Fibroblast of skin of scalp (primary cell): ENCODE data around the gene PHIP.

Experiments used
- DNase-seq: peaks from one replicate; pipeline ENCODE4 v3.0.0-alpha.2; 2013

The PHIP gene

GRCh38 chr6:79009819-79010218, 68.2 kb downstream of the PHIP start:
- DNase-seq: no peak

GRCh38 chr6:79005497-79005896, 72.6 kb downstream of the PHIP start:
- DNase-seq: no peak

- DNase-seq: no peak
Observed at GRCh38 chr6:79005024-79005423, 73.0 kb downstream of the PHIP start.

DNA sequence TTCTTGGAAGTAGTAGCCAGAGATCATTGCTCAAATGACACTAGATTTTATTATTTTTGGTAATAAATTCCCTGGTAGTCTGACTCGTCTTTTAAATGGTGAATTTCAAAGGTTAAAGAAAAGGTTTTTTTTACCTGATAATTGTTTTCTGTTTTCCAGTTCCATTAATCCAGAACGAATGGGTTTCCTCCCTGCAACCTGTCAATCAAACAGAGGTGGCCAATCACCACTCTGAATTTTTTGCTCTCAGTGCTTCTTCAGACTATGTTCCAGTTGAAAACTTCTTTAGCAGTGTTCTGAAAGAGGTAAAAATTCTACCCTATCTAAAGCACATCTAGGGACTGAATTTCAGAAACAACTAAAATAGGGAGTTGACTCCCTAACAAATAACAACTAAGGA, 73.8 kb downstream of the PHIP start:
- DNase-seq: no peak

GRCh38 chr6:79001415-79001814, 76.6 kb downstream of the PHIP start:
- DNase-seq: no peak

- no peak for DNase-seq
Observed at GRCh38 chr6:78999737-79000136, 78.3 kb downstream of the PHIP start.

DNA sequence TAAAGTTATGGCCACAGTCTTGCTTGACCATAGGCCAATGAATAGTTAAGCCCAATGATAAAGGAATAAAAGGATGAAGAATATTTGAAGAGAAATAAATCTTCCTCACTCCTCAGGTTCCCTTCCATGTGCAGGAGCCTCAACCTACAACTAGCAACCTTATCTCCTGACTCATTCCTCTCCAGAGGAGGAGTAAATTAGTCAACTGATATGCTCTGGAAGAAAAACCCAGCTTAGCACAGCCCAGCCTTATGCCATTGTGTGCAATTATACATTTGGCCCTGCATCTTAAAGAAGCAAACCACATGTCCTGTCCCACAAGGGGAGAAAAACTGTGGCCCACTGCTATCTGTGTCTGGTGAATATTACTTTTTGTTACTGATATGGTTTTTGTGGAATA, 82.1 kb downstream of the PHIP start:
- no peak for DNase-seq

DNA sequence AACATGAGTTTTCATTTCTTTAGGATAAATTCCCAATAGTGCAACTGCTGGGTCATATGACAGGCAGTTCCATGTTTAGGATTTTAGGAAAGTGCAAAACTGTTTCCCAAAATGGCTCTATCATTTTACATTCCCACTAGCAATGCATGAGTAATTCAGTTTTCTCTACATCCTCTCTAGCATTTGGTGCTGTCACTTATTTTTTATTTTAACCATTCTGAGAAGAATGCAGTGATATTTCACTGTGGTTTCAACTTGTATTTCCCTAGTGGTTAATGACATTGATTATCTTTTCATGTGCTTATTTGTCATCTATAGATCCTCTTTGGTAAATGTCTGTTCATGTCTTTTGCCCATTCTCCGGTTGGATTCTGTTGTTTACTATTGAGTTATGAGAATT, 82.7 kb downstream of the PHIP start:
- DNase-seq: no peak

GRCh38 chr6:78993955-78994354, 84.1 kb downstream of the PHIP start:
- DNase-seq: no peak

DNA sequence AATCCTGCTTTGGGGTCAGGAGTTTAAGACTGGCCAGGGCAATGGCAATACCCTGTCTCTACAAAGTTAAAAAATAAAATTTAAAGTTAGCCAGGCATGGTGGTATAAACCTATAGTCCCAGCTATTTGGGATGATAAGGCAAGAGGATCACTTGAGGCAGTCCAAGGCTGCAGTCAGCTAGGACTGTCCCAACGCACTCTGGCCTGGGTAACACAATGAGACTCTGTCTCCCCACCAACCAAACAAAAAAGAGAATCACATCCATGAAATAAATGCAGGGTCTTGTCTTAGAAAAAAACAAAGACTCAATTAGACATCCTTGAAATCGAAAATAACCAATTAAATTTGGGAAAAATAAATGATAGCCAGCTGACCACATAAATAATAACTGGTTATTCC, 88.9 kb downstream of the PHIP start:
- no peak for DNase-seq

GRCh38 chr6:78986161-78986560, 91.9 kb downstream of the PHIP start:
- DNase-seq: no peak

- DNase-seq: no peak
Observed at GRCh38 chr6:78984225-78984950, 93.7 kb downstream of the PHIP start.

DNA sequence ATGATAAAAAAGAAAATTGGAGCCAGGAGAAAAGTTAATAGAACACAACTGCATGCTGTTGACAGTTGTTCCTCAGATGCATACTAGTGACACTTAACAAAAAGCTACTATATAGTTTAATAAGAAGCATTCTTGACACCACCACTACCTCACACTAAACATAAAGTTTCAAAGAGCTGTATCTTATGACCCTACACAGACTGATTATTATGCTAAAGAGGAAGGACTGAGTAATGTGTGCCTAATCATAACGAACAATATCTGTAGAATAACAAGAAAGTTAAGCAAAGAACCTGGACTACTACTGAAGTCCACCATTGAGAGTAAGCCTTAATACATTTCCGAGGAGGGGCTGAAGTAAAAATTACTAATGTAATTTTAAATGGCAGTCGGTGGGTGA, 110.9 kb downstream of the PHIP start:
- DNase-seq: no peak

- DNase-seq: no peak
Observed at GRCh38 chr6:78966542-78966941, 111.5 kb downstream of the PHIP start.

DNA sequence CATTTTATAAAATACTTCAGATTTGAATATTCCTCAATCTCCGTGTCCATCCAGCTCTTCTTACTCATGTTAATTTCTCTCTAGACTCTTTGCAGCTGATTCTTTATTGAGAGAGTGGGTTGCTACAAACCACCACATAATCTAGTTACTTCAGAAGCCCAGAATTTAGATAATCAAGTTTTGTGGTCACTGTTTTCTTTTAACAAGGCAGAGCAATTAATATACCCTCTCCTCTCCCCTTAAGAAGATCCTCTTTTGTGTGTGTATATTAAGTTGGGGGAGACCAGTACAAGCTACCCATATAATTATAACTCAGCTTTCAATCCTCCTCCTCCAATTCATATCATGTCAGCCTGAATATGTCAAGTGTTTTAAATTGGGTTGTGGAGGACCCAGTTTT, 115.6 kb downstream of the PHIP start:
- DNase-seq: no peak

GRCh38 chr6:78954740-78955139, 123.3 kb downstream of the PHIP start:
- no peak for DNase-seq

DNA sequence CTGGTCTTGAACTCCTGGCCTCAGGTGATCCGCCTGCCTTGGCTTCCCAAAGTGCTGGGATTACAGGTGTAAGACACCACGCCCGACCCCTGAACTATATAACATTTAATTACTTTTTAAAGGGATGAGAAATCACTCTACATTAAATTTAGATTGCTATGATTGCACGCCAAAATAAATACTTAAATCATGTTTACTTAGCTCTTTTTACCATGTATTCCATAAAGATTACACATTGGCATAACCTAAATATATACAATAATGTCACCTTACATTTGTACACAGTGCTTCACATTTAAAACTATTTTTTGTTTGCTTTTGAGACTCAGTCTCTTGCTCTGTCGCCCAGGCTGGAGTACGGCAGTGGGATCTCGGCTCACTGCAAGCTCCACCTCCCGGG, 124.3 kb downstream of the PHIP start:
- no peak for DNase-seq

- DNase-seq: no peak
Observed at GRCh38 chr6:78952362-78952761, 125.7 kb downstream of the PHIP start.

DNA sequence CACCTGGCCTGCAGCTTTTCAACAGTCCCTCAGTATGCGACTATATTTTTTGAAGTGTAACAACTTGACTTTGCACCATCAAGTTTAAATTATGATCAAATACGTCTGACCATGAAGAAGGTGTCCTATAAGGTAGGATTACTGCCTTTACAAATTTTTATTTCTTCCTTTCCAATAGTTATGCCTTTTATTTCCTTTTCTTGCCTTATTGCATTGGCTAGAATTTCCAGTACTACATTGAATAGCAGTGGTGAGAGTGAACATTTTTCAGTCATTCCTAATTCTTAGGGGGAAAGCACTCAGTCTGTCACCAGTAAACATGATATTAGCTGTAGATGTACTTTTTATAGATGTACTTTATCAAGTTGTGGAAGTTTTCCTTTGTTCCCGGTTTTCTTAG, 129.3 kb downstream of the PHIP start:
- DNase-seq: no peak

DNA sequence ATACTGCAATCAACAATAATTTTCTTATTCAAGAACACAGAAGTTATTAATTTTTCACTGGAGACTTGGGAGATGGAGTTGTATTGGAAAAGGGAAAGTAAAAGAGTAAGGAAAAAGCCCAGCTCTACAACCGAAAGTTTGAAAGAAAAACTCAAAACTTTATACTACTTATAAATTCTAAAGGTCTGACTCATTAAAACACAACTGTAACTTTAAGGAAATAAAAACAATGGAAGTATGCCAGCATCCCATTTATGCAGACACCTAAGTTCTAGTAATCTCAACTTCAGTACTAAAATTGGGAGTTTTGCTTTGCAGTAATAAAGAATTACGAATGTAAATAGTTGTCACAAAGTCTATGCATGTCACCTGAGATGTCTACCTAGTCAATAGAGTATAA, 130.1 kb downstream of the PHIP start:
- DNase-seq: peak; percentile 44

DNA sequence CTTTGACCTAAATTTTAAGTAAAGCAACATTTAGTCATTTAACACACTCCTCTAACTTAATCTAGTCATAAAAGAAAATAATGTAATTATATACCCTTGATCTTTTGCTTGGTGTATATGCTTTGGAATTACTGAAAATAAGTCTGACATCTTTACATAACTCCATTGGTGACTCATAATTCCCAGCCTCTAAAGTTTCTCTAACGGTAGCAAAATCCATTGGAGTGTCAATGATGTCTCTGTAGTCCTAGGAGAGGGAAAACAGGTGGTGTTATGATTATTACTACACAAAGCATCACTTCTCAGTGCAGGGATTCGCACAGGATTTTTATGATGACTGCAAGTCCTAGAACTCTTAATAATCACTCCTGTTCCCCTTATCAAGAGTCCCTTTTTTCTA, 130.5 kb downstream of the PHIP start:
- peak; percentile 12 for DNase-seq

GRCh38 chr6:78942446-78942845, 135.6 kb downstream of the PHIP start:
- peak; percentile 65 for DNase-seq

DNA sequence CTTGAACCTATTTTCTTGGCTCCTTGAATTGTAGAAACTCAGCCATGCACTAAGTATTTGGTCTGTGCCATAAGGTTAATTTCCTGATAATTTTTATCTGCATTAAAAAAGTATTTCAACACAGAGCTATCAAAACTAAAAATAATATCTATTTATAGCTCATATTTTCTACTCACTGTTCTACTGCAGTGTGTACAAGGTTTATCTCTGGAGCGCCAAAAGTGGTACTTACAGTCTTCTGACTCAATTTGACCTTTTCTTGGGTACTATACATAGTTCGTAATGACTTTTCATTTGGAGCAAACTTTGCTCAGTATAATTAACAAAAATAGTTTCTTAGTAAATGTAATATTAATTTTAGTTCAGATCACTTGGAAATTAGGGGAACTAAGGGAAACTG, 141.5 kb downstream of the PHIP start:
- no peak for DNase-seq

DNA sequence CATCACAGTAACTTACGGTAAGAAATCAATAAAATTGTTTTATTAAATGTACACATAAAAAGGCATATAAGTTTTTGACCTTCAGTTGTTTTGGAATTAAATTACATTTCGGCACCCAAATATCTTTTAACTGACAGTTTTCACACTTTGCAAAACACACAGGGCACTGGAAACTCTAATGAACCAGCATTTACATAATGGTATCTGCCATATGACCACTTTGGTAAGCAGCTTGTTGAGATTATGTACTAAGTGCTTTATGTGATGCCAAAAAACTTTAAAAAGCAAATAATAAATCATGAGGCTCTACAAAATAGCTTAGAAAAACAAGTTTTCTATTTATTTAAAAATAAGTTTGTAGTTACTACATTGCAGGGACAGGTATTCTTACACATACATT, 142.5 kb downstream of the PHIP start:
- no peak for DNase-seq

GRCh38 chr6:78925317-78925716, 152.7 kb downstream of the PHIP start:
- DNase-seq: no peak
